GM10266 (cell line): ENCODE data around the gene FAM120B.
A peak's percentile ranks its signal among the peaks of the same experiment; 100 is the strongest.

ENCODE experiments used
- DNase-seq: peaks from one replicate; pipeline ENCODE4 v3.0.0; 2012; ENCODE audit errors: extremely low spot score
- TF ChIP-seq, protein P1 (sequence below): IDR thresholded peaks from 2 replicates; pipeline ENCODE4 v1.5.1; 2012; ENCODE audit warnings: mild to moderate bottlenecking, low read depth; ENCODE audit not compliant: control insufficient read depth, insufficient read depth; ENCODE audit errors: missing control alignments

Gene FAM120B

DNA sequence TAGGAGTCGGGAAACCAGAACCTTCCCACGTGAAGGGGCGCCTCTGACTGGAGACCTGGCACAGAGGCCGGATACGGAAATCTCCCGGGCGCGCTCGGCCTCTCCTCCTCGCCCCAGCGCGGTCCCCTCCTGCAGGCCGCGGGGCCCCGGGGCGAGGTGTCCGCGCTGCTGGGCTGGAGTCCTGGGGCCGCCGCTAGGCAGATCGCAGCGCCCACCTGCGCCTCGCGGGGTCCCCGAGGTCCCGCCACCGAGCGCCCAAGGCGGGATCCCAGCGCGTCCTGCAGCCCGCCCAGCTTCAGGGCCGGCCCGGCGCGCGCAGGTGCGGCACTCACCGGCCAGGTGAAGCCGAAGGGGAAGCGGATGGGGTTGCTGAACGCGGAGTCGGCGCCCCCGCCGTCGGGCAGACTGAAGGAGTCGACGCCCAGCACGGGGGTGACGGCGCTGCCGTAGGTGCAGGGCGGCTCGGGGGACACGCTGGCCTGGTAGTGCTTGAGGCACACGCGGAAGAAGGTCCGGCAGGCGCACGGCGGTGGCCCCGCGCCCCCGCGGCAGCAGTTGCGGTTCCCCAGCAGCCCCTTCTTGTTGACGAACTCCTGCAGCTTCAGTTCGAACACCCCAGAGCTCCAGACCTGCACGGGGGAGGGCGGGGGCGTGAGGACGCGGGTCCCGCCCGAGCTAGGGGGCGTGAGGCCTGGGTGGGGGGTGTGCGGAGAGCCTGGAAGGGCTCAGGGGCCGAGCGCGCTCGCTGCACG lies 17.2 kb upstream of the FAM120B start:
- TF ChIP-seq, protein P1, sequence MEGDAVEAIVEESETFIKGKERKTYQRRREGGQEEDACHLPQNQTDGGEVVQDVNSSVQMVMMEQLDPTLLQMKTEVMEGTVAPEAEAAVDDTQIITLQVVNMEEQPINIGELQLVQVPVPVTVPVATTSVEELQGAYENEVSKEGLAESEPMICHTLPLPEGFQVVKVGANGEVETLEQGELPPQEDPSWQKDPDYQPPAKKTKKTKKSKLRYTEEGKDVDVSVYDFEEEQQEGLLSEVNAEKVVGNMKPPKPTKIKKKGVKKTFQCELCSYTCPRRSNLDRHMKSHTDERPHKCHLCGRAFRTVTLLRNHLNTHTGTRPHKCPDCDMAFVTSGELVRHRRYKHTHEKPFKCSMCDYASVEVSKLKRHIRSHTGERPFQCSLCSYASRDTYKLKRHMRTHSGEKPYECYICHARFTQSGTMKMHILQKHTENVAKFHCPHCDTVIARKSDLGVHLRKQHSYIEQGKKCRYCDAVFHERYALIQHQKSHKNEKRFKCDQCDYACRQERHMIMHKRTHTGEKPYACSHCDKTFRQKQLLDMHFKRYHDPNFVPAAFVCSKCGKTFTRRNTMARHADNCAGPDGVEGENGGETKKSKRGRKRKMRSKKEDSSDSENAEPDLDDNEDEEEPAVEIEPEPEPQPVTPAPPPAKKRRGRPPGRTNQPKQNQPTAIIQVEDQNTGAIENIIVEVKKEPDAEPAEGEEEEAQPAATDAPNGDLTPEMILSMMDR: no peak

DNA sequence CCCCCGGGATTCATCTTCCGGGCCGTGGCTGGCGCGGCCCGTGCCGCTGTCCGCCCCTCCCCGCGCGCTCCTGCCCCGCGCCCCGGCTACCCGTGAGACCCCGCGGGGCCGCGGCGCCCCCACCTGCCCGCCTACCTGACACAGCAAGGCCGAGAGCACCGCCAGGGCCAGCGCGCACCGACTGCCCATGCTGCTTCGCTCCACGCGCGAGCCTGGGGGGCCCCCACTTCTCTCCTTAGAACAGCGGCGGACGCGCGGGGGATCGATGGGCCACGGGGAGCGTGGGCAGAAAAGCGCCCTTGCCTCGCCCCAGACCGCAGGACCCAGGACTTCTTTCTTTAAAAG lies 16.6 kb upstream of the FAM120B start:
- no peak for DNase-seq
- TF ChIP-seq, protein P1: no peak

More for the DNA sequence above, 17.2 kb upstream of the FAM120B start:
- DNase-seq: no peak

DNA sequence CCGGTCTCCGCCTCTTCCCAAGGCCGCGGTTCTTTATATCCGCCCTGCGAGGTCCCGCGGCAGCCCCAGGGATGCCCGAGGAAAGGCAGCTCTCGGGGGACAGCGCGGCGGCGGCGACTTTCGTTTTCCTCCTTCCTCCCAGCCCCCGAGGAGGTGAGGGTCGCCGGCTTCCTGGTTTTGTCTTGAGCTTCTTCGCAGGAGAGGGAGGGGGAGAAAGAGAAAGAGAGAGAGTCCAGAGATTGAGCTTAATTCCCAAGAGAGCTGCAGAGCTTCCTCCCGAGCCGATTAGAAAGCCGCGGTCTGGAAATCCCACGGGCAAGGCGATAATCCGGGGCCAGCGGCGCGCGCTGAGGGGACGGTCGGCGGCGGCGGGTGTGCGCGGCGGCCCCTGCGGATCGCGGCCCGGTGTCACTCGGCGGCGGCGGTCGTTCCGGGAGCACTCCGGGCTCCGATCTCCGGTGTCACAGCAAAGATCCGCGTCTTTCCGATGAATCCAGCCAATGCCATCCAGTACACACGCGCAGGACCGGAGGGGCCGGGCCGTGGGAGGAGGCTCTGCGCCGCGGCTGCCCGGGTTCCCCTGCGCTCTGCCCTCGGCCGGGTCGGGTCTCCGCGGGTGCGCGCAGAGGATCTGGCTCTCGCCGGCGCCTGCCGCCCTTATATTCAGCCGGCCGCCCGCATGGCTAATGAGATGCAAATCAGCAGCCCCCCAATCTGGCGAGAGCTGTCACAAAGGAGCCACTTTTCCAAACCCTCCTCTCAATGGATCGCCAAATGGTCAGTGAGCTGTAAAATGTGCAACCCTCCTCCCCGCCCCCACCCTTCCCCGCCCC lies 16.0 kb upstream of the FAM120B start, which contains the start of gene DLL1:
TSS of gene DLL1 (minus strand) at position 783 of the 833 bp plus-strand sequence. CDS start 939 bp downstream, outside the sequence.
- peak; percentile 64 for DNase-seq
- TF ChIP-seq, protein P1: no peak

DNA sequence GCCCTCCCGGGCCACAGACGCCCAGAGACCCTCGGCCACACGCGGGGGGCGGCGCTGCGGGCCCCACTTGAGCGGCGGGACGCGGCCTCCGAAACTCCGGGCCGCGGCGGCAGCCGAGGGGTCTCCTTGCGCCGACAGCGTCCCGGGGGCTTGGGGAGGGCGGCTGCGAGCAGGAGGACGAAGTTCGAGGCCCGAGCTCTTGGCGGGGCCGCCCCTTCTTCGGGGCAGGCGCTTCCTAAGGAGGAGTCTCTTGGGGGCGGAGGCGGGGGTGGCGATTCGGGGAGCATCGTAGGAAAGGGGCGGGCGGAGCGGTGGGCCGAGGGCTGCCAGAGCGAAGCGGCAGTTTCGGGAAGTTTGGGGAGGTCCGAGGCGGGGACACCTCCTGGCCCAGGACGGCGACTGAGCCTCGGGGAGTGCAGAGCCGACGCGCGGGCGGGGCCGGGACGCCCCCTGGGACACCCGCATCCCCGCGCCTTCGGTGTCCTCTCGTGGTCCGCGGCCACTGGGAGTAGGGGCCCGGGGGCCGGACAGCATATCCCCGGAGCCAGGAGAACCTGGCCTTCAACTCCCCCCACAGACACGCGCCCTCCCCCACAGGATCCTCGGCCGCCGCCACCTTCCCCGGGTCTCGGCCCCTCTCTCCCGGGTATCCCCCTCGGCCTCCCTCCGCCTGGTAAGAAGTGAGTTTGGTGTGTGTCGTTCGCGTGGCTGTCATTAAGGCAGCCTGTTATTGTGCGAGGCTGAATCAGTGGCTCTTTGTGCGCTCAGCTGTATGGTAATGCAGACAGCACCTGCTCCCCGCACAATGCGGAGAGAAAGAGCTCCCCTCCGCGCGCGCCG lies 15.1 kb upstream of the FAM120B start:
- DNase-seq: peak; percentile 77
- TF ChIP-seq, protein P1: no peak

DNA sequence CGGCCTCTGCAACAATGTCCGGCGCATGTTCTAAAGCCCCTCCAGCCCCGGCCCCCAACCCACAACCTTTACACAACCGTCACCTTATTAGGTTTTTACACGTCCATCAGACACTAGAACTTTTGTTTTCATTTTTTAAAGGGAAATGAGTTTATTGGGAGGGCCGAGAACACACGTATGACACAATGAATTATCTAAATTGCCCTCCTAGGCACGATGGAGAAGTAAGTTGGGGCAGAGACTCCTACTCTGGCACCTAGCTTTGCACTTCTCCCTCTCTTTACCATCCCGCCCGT lies 14.5 kb upstream of the FAM120B start:
- TF ChIP-seq, protein P1: peak; percentile 17
- DNase-seq: no peak

DNA sequence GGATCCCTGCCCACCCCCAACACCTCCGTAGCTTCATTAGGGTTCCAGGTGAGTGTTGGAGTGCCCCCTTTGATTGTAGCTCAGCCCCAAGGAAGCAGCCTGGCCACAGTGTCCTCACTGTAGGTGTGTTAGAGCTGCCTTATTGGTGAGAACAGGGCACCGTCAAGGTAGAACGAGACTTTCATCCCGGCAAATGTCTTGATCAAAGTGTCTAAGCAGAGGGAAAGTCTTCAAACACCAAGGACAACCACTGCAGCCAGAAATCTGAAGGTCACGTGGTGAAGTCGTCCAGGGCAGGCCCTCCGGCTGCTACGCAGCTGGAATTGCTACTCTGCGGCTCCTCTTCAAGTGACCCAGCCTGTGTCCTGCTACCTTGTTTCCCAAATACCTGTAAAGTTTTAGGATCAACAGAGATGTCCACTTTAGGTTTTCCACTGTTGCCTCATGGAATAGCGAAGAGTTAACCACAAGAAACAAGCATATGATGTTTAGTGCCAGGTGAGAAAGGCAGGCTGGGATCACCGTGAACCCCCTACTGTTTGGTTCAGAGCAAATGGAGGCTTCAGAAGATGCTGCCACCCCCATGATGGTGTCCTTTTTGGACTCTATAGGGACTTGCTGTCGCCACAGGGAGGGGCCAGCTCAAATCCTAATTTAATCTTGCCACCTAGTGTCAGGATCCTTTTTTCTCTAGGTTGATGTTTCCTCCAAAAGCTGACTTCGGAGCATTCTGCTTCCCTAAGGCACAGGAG lies 14.0 kb upstream of the FAM120B start:
- DNase-seq: peak; percentile 73
- TF ChIP-seq, protein P1: peak; percentile 25
